ENCODE results near the gene STAM2. TPM values are rescaled to one million over a fixed set of nuclear protein-coding genes. Genes with fewer than 3 reads are reported as not detected.

The STAM2 gene
- total RNA-seq, 1 experiment from 2014 or later = 24.4 TPM

DNA sequence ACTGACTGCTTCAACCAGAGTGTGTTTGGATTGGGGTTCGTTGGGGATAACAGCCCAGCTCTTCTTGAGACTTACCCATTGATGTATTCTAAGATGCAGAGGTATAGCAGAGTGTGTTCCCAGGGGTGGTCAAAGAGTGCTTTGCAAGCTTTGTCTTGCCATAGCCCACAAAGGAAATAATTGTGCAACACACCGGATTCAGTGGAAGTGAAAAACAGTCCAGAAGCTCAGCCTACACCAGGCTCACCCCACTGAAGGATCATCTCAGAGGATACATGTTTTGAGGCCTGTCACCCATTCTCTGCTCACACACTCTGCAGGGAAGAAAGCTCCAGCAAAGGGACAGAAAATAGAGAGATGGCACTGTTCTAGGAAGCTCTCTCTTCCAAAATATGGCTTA is 86.3 kb downstream of the STAM2 start:
- no peaks in the 10 kb centered on the region for H3K4me1 ChIP-seq
- no peak overlapping the region for H3K4me3 ChIP-seq (ENCODE audit: low read depth, low read length)
- H3K9me3 ChIP-seq = no peaks in the 10 kb centered on the region
- H3K9me3 Mint-ChIP-seq (ENCODE audit: unreplicated experiment) = no peaks in the 10 kb centered on the region
- H3K36me3 ChIP-seq (ENCODE audit: control insufficient read depth, insufficient read depth, low read length) = no peaks in the 10 kb centered on the region
- H3K36me3 Mint-ChIP-seq (ENCODE audit: insufficient read depth, unreplicated experiment) = no peaks in the 10 kb centered on the region
- CTCF ChIA-PET = no interaction called here
- intact Hi-C loops (cut with micrococcal nuclease; ENCODE audit: unreplicated experiment) = no loop called here
- no peak overlapping the region for H3K27ac Mint-ChIP-seq (ENCODE audit: unreplicated experiment)
- no peaks in the 10 kb centered on the region for H3K4me1 Mint-ChIP-seq (ENCODE audit: low read depth, unreplicated experiment)
- no peak overlapping the region for H3K4me3 Mint-ChIP-seq (ENCODE audit: unreplicated experiment)
- POLR2A ChIA-PET = no interaction called here
- no peak for DNase-seq
- no peak for TF ChIP-seq CTCF (IDR thresholded peaks at IDR 0.05; ENCODE audit: insufficient read depth in 1 of 2, low read depth in 1 of 2, low read length in 1 of 2, severe bottlenecking in 1 of 2, unreplicated experiment in 1 of 2)
- BruUV-seq (replicated peaks) = no TSS peak
- peaks cover 2% of the 10 kb centered on the region; the same call in 1 of the 2 replicates for H3K27me3 ChIP-seq (replicated peaks; ENCODE audit: control insufficient read depth, insufficient read depth, low read length)
- no peaks in the 10 kb centered on the region for H3K27me3 Mint-ChIP-seq (ENCODE audit: insufficient read depth, unreplicated experiment)

DNA sequence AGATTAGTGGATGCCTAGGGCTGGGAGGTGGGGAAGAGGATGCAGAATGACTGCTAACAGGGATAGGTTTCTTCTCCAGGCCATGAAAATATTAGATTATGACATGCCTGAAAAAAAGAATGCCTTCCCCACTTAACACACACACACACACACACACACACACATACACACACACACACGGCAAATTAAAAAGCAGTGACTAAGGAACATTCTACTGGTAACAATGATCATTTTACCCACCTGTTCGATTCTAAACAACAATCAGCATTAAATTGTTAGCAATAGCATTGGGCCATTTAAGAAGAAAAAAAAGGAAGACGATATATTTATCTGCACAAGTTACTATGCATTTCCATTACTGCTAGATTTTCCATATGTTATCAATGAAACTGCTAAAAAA is 87.6 kb downstream of the STAM2 start:
- TF ChIP-seq CTCF (IDR thresholded peaks at IDR 0.05; ENCODE audit: insufficient read depth in 1 of 2, low read depth in 1 of 2, low read length in 1 of 2, severe bottlenecking in 1 of 2, unreplicated experiment in 1 of 2) = no peak
- Mint-ChIP-seq H3K27me3 (ENCODE audit: insufficient read depth, unreplicated experiment) (no peaks in the 10 kb centered on the region), H3K4me1 (ENCODE audit: low read depth, unreplicated experiment) (no peaks in the 10 kb centered on the region), H3K27ac (ENCODE audit: unreplicated experiment) (no peak overlapping the region), H3K36me3 (ENCODE audit: insufficient read depth, unreplicated experiment) (no peaks in the 10 kb centered on the region), H3K4me3 (ENCODE audit: unreplicated experiment) (no peak overlapping the region), H3K9me3 (ENCODE audit: unreplicated experiment) (no peaks in the 10 kb centered on the region)
- no TSS peak for BruUV-seq (replicated peaks)
- intact Hi-C loops (cut with micrococcal nuclease; ENCODE audit: unreplicated experiment) = no loop called here
- H3K4me3 ChIP-seq (ENCODE audit: low read depth, low read length) = no peak overlapping the region
- DNase-seq = no peak
- no peaks in the 10 kb centered on the region for H3K4me1 ChIP-seq
- peaks cover 2% of the 10 kb centered on the region; the same call in 1 of the 2 replicates for H3K27me3 ChIP-seq (replicated peaks; ENCODE audit: control insufficient read depth, insufficient read depth, low read length)
- POLR2A ChIA-PET = no interaction called here
- H3K9me3 ChIP-seq = no peaks in the 10 kb centered on the region
- H3K36me3 ChIP-seq (ENCODE audit: control insufficient read depth, insufficient read depth, low read length) = no peaks in the 10 kb centered on the region
- CTCF ChIA-PET = no interaction called here

DNA sequence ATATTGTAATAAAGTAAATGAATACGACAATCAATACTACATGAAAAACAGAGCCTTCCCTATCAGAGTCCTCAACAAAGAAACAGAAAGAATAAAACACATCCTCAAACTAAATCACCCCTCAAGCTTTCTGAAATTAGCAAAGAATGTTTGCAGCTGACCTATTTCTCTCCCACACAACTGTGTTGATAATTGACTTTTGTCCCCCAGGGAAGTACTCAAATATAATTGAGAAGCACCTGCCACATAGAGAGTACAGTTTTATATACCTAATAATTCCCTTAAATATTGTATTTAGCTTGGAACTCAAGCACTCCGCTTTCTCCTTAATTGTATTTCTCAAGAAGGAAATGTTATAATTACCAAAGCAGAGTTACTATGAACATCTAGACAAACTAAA is 89.3 kb downstream of the STAM2 start:
- Mint-ChIP-seq H3K4me3 (ENCODE audit: unreplicated experiment) (no peak overlapping the region), H3K27ac (ENCODE audit: unreplicated experiment) (no peak overlapping the region), H3K4me1 (ENCODE audit: low read depth, unreplicated experiment) (no peaks in the 10 kb centered on the region), H3K9me3 (ENCODE audit: unreplicated experiment) (no peaks in the 10 kb centered on the region), H3K36me3 (ENCODE audit: insufficient read depth, unreplicated experiment) (no peaks in the 10 kb centered on the region), H3K27me3 (ENCODE audit: insufficient read depth, unreplicated experiment) (no peaks in the 10 kb centered on the region)
- CTCF ChIA-PET = no interaction called here
- DNase-seq = no peak
- no peaks in the 10 kb centered on the region for H3K36me3 ChIP-seq (ENCODE audit: control insufficient read depth, insufficient read depth, low read length)
- POLR2A ChIA-PET = no interaction called here
- H3K4me1 ChIP-seq = no peaks in the 10 kb centered on the region
- H3K27me3 ChIP-seq (replicated peaks; ENCODE audit: control insufficient read depth, insufficient read depth, low read length) = peaks cover 2% of the 10 kb centered on the region; the same call in 1 of the 2 replicates
- no peak overlapping the region for H3K4me3 ChIP-seq (ENCODE audit: low read depth, low read length)
- TF ChIP-seq CTCF (IDR thresholded peaks at IDR 0.05; ENCODE audit: insufficient read depth in 1 of 2, low read depth in 1 of 2, low read length in 1 of 2, severe bottlenecking in 1 of 2, unreplicated experiment in 1 of 2) = no peak
- BruUV-seq (replicated peaks) = no TSS peak
- intact Hi-C loops (cut with micrococcal nuclease; ENCODE audit: unreplicated experiment) = no loop called here
- no peaks in the 10 kb centered on the region for H3K9me3 ChIP-seq

Data from Caco-2 (cell line).